Measurements from ENCODE around the gene PDP2.
A peak's percentile ranks its signal among the peaks of the same experiment; 100 is the strongest.

PDP2 gene

GRCh38 chr16:66880288-66881013 is at the start of gene PDP2:
PDP2 (plus strand) TSS chr16:66880515; CDS start chr16:66884285, 3,770 bp downstream.
- Histone ChIP-seq H3K27me3 (ENCODE audit: control insufficient read depth in 1 of 2, insufficient read depth in 2 of 2, low read length in 2 of 2) (no peaks in the 10 kb centered on the region), H3K4me3 (ENCODE audit: low read depth in 1 of 2, low read length in 2 of 2) (peak within 1 kb of the TSS; percentile 78 to 93), H3K27ac (ENCODE audit: low read depth, low read length) (peak within 1 kb of the TSS; percentile 63), H3K9me3 (ENCODE audit: low read length) (no peaks in the 10 kb centered on the region), H3K36me3 (ENCODE audit: insufficient read depth, low read length) (peaks cover 13% of the 10 kb centered on the region), H3K9ac (ENCODE audit: low read length) (peak within 1 kb of the TSS; percentile 44), H3K4me1 (ENCODE audit: insufficient read depth, low read length) (peaks cover 3% of the 10 kb centered on the region)

- Histone ChIP-seq H3K4me3 (ENCODE audit: low read depth in 1 of 2, low read length in 2 of 2) (no peak overlapping the region), H3K36me3 (ENCODE audit: insufficient read depth, low read length) (peaks cover 6% of the 10 kb centered on the region), H3K9me3 (ENCODE audit: low read length) (no peaks in the 10 kb centered on the region), H3K27me3 (ENCODE audit: control insufficient read depth in 1 of 2, insufficient read depth in 2 of 2, low read length in 2 of 2) (no peaks in the 10 kb centered on the region), H3K9ac (ENCODE audit: low read length) (no peak overlapping the region), H3K4me1 (ENCODE audit: insufficient read depth, low read length) (peaks cover 15% of the 10 kb centered on the region), H3K27ac (ENCODE audit: low read depth, low read length) (no peak overlapping the region)
Measured at GRCh38 chr16:66832190-66832589, 48.1 kb upstream of the PDP2 start.

GRCh38 chr16:66832661-66833305 is 47.5 kb upstream of the PDP2 start:
- no peaks in the 10 kb centered on the region for H3K27me3 ChIP-seq (ENCODE audit: control insufficient read depth in 1 of 2, insufficient read depth in 2 of 2, low read length in 2 of 2)
- no peak overlapping the region for H3K27ac ChIP-seq (ENCODE audit: low read depth, low read length)
- H3K9ac ChIP-seq (ENCODE audit: low read length): no peak overlapping the region
- peaks cover 3% of the 10 kb centered on the region for H3K36me3 ChIP-seq (ENCODE audit: insufficient read depth, low read length)
- no peaks in the 10 kb centered on the region for H3K9me3 ChIP-seq (ENCODE audit: low read length)
- no peak overlapping the region for H3K4me3 ChIP-seq (ENCODE audit: low read depth in 1 of 2, low read length in 2 of 2)
- H3K4me1 ChIP-seq (ENCODE audit: insufficient read depth, low read length): peaks cover 15% of the 10 kb centered on the region

GRCh38 chr16:66834746-66835145 is 45.6 kb upstream of the PDP2 start:
- no peak overlapping the region for H3K9ac ChIP-seq (ENCODE audit: low read length)
- H3K9me3 ChIP-seq (ENCODE audit: low read length): no peaks in the 10 kb centered on the region
- H3K4me1 ChIP-seq (ENCODE audit: insufficient read depth, low read length): peaks cover 3% of the 10 kb centered on the region
- H3K27me3 ChIP-seq (ENCODE audit: control insufficient read depth in 1 of 2, insufficient read depth in 2 of 2, low read length in 2 of 2): no peaks in the 10 kb centered on the region
- no peak overlapping the region for H3K27ac ChIP-seq (ENCODE audit: low read depth, low read length)
- no peaks in the 10 kb centered on the region for H3K36me3 ChIP-seq (ENCODE audit: insufficient read depth, low read length)
- no peak overlapping the region for H3K4me3 ChIP-seq (ENCODE audit: low read depth in 1 of 2, low read length in 2 of 2)

GRCh38 chr16:66840883-66841282 is 39.4 kb upstream of the PDP2 start:
- Histone ChIP-seq H3K4me1 (ENCODE audit: insufficient read depth, low read length) (no peaks in the 10 kb centered on the region), H3K9ac (ENCODE audit: low read length) (no peak overlapping the region), H3K27me3 (ENCODE audit: control insufficient read depth in 1 of 2, insufficient read depth in 2 of 2, low read length in 2 of 2) (peaks cover 16 to 24% of the 10 kb centered on the region in 2 donors)

GRCh38 chr16:66841366-66841765 is 38.9 kb upstream of the PDP2 start:
- H3K4me3 ChIP-seq (ENCODE audit: low read depth in 1 of 2, low read length in 2 of 2): no peak overlapping the region
- peaks cover 21 to 28% of the 10 kb centered on the region in 2 donors for H3K27me3 ChIP-seq (ENCODE audit: control insufficient read depth in 1 of 2, insufficient read depth in 2 of 2, low read length in 2 of 2)
- no peak overlapping the region for H3K27ac ChIP-seq (ENCODE audit: low read depth, low read length)
- no peak overlapping the region for H3K9ac ChIP-seq (ENCODE audit: low read length)
- H3K36me3 ChIP-seq (ENCODE audit: insufficient read depth, low read length): no peaks in the 10 kb centered on the region
- no peaks in the 10 kb centered on the region for H3K4me1 ChIP-seq (ENCODE audit: insufficient read depth, low read length)
- no peaks in the 10 kb centered on the region for H3K9me3 ChIP-seq (ENCODE audit: low read length)

More at GRCh38 chr16:66840883-66841282, 39.4 kb upstream of the PDP2 start:
- Histone ChIP-seq H3K27ac (ENCODE audit: low read depth, low read length) (no peak overlapping the region), H3K4me3 (ENCODE audit: low read depth in 1 of 2, low read length in 2 of 2) (no peak overlapping the region), H3K9me3 (ENCODE audit: low read length) (no peaks in the 10 kb centered on the region), H3K36me3 (ENCODE audit: insufficient read depth, low read length) (no peaks in the 10 kb centered on the region)

- Histone ChIP-seq H3K36me3 (ENCODE audit: insufficient read depth, low read length) (no peaks in the 10 kb centered on the region), H3K4me3 (ENCODE audit: low read depth in 1 of 2, low read length in 2 of 2) (no peak overlapping the region), H3K27ac (ENCODE audit: low read depth, low read length) (no peak overlapping the region), H3K9ac (ENCODE audit: low read length) (no peak overlapping the region), H3K4me1 (ENCODE audit: insufficient read depth, low read length) (no peaks in the 10 kb centered on the region), H3K9me3 (ENCODE audit: low read length) (no peaks in the 10 kb centered on the region), H3K27me3 (ENCODE audit: control insufficient read depth in 1 of 2, insufficient read depth in 2 of 2, low read length in 2 of 2) (peaks cover 24 to 35% of the 10 kb centered on the region in 2 donors)
Measured at GRCh38 chr16:66842765-66843164, 37.5 kb upstream of the PDP2 start.

- Histone ChIP-seq H3K27ac (ENCODE audit: low read depth, low read length) (no peak overlapping the region), H3K4me1 (ENCODE audit: insufficient read depth, low read length) (no peaks in the 10 kb centered on the region), H3K36me3 (ENCODE audit: insufficient read depth, low read length) (no peaks in the 10 kb centered on the region), H3K9ac (ENCODE audit: low read length) (no peak overlapping the region), H3K9me3 (ENCODE audit: low read length) (no peaks in the 10 kb centered on the region), H3K27me3 (ENCODE audit: control insufficient read depth in 1 of 2, insufficient read depth in 2 of 2, low read length in 2 of 2) (peaks cover 24 to 35% of the 10 kb centered on the region in 2 donors), H3K4me3 (ENCODE audit: low read depth in 1 of 2, low read length in 2 of 2) (no peak overlapping the region)
Measured at GRCh38 chr16:66843191-66843590, 37.1 kb upstream of the PDP2 start.

- H3K27ac ChIP-seq (ENCODE audit: low read depth, low read length): no peak overlapping the region
- H3K36me3 ChIP-seq (ENCODE audit: insufficient read depth, low read length): no peaks in the 10 kb centered on the region
- no peaks in the 10 kb centered on the region for H3K9me3 ChIP-seq (ENCODE audit: low read length)
- H3K4me3 ChIP-seq (ENCODE audit: low read depth in 1 of 2, low read length in 2 of 2): peak overlapping the region; percentile 27 to 42
- H3K9ac ChIP-seq (ENCODE audit: low read length): no peak overlapping the region
- no peaks in the 10 kb centered on the region for H3K4me1 ChIP-seq (ENCODE audit: insufficient read depth, low read length)
- H3K27me3 ChIP-seq (ENCODE audit: control insufficient read depth in 1 of 2, insufficient read depth in 2 of 2, low read length in 2 of 2): peaks cover 24 to 35% of the 10 kb centered on the region in 2 donors
Measured at GRCh38 chr16:66844009-66844341, 36.3 kb upstream of the PDP2 start.

GRCh38 chr16:66844342-66845079 is 35.8 kb upstream of the PDP2 start, which contains the start of gene CA7:
CA7 (plus strand) TSS chr16:66844414; CDS start chr16:66844488, 74 bp downstream.
- Histone ChIP-seq H3K4me1 (ENCODE audit: insufficient read depth, low read length) (no peaks in the 10 kb centered on the region), H3K9me3 (ENCODE audit: low read length) (no peaks in the 10 kb centered on the region), H3K9ac (ENCODE audit: low read length) (no peak within 1 kb of the TSS), H3K27ac (ENCODE audit: low read depth, low read length) (no peak within 1 kb of the TSS), H3K36me3 (ENCODE audit: insufficient read depth, low read length) (no peaks in the 10 kb centered on the region), H3K27me3 (ENCODE audit: control insufficient read depth in 1 of 2, insufficient read depth in 2 of 2, low read length in 2 of 2) (peaks cover 24 to 35% of the 10 kb centered on the region in 2 donors), H3K4me3 (ENCODE audit: low read depth in 1 of 2, low read length in 2 of 2) (peak within 1 kb of the TSS; percentile 27 to 42)

- peak overlapping the region in 1 of 2 donors; percentile 42 for H3K4me3 ChIP-seq (ENCODE audit: low read depth in 1 of 2, low read length in 2 of 2)
- H3K36me3 ChIP-seq (ENCODE audit: insufficient read depth, low read length): no peaks in the 10 kb centered on the region
- no peaks in the 10 kb centered on the region for H3K4me1 ChIP-seq (ENCODE audit: insufficient read depth, low read length)
- H3K27me3 ChIP-seq (ENCODE audit: control insufficient read depth in 1 of 2, insufficient read depth in 2 of 2, low read length in 2 of 2): peaks cover 24 to 35% of the 10 kb centered on the region in 2 donors
- no peaks in the 10 kb centered on the region for H3K9me3 ChIP-seq (ENCODE audit: low read length)
- H3K27ac ChIP-seq (ENCODE audit: low read depth, low read length): no peak overlapping the region
- H3K9ac ChIP-seq (ENCODE audit: low read length): no peak overlapping the region
Measured at GRCh38 chr16:66845080-66845410, 35.3 kb upstream of the PDP2 start.
